A549 (cell line): ENCODE data around the gene PNPLA2. TPM values are rescaled to one million over a fixed set of nuclear protein-coding genes. Genes with fewer than 3 reads are reported as not detected.

Experiments used
- ATAC-seq, 2 experiments: fragments of 200-7000 bp in 1 of 2; fragments of >200 bp in 1 of 2; cut with Nextera tagmentation in 1 of 2; cut with Tn5 transposase in 1 of 2; 3 replicates each; pipeline versions ENCODE4 v1.8.0 to v1.9.1; 2018 to 2020; ENCODE audit warnings: mild to moderate bottlenecking in 1 of 2, moderate library complexity in 1 of 2
- CTCF ChIA-PET: fragments of 300-600 bp; sonication (Branson Sonifier 250); formaldehyde crosslinking; extraction: SDS; loops from one replicate; lab custom pipeline; 2021; ENCODE audit warnings: antibody characterized with exemption, inconsistent platforms; lab: Yijun Ruan, JAX
- POLR2A ChIA-PET: fragments of 350-600 bp; formaldehyde crosslinking; extraction: SDS; loops from one replicate; lab custom pipeline; 2021; ENCODE audit warnings: antibody characterized with exemption, inconsistent platforms; lab: Yijun Ruan, JAX
- DNase-seq, 2 experiments: peaks; one replicate each; pipeline versions ENCODE4 v3.0.0 to v3.0.0-alpha.2; 2011 to 2016; ENCODE audit warnings: low read depth in 1 of 2, low spot score in 1 of 2
- FAIRE-seq: peaks from 2 replicates; lab custom pipeline; 2011; peaks lifted over from hg19 to GRCh38; lab: Jason Lieb, UNC
- H3K27ac ChIP-seq, 2 experiments: fragments of >200 bp; sonication (Bioruptor Twin); formaldehyde crosslinking; 3 replicates each; pipeline ENCODE4 v1.5.1; 2016 to 2017
- H3K4me1 ChIP-seq: fragments of >200 bp; sonication (Bioruptor Twin); formaldehyde crosslinking; 3 replicates; pipeline ENCODE4 v1.6.1; 2016
- H3K4me2 ChIP-seq: fragments of >200 bp; sonication (Bioruptor Twin); formaldehyde crosslinking; 3 replicates; pipeline ENCODE4 v1.6.1; 2016
- H3K4me3 ChIP-seq: fragments of >200 bp; sonication (Bioruptor Twin); formaldehyde crosslinking; 3 replicates; pipeline ENCODE4 v1.5.1; 2016
- H3K9me3 ChIP-seq: fragments of >200 bp; sonication (Bioruptor Twin); formaldehyde crosslinking; 3 replicates; pipeline ENCODE4 v1.6.1; 2016
- BHLHE40 ChIP-seq: IDR thresholded peaks from 2 replicates; pipeline ENCODE4 v1.6.1; 2012; ENCODE audit warnings: low read depth, low read length, inconsistent platforms
- CBX2 ChIP-seq: fragments of 200-600 bp; sonication (generic); IDR thresholded peaks from 2 replicates; pipeline ENCODE4 v1.6.1; 2016; ENCODE audit warnings: low read depth, mild to moderate bottlenecking, borderline replicate concordance
- CHD2 ChIP-seq: fragments of 150-350 bp; IDR thresholded peaks from 2 replicates; pipeline ENCODE4 v1.6.1; 2014; ENCODE audit warnings: low read length; ENCODE audit not compliant: partially characterized antibody
- ESRRA ChIP-seq: fragments of 150-350 bp; IDR thresholded peaks from 2 replicates; pipeline ENCODE4 v1.6.1; 2014; ENCODE audit warnings: mild to moderate bottlenecking, low read length, borderline replicate concordance
- GATA3 ChIP-seq: IDR thresholded peaks from 2 replicates; pipeline ENCODE4 v1.6.1; 2012; ENCODE audit warnings: borderline replicate concordance
- HES2 ChIP-seq: fragments of >200 bp; sonication (Bioruptor Twin); formaldehyde crosslinking; IDR thresholded peaks from 2 replicates; pipeline ENCODE4 v1.6.1; 2016
- JUN ChIP-seq, 2 experiments: fragments of >200 bp; sonication (Bioruptor Twin); formaldehyde crosslinking; IDR thresholded peaks; 2 replicates in 1 of 2; 3 replicates in 1 of 2; pipeline ENCODE4 v1.6.1; 2016 to 2017
- MAFK ChIP-seq: fragments of 450-650 bp; IDR thresholded peaks from 2 replicates; pipeline ENCODE4 v1.6.1; 2014; ENCODE audit not compliant: partially characterized antibody
- MAX ChIP-seq: IDR thresholded peaks from 2 replicates; pipeline ENCODE4 v1.6.1; 2012
- NPAS2 ChIP-seq: fragments of 250-450 bp; sonication (Bioruptor Pico); IDR thresholded peaks from 2 replicates; pipeline ENCODE4 v1.8.0; 2022; ENCODE audit warnings: mild to moderate bottlenecking, moderate library complexity, borderline replicate concordance
- PBX3 ChIP-seq: IDR thresholded peaks from 2 replicates; pipeline ENCODE4 v1.6.1; 2012
- PHF8 ChIP-seq: fragments of 200-600 bp; sonication (generic); IDR thresholded peaks from 2 replicates; pipeline ENCODE4 v1.6.1; 2016; ENCODE audit warnings: low read depth, mild to moderate bottlenecking, antibody characterized with exemption, moderate library complexity, borderline replicate concordance
- POLR2AphosphoS2 ChIP-seq: conservative IDR thresholded peaks from 2 replicates; pipeline ENCODE4 v1.6.1; 2012; ENCODE audit warnings: low read length, improper control_type of control experiment, inconsistent platforms
- RCOR1 ChIP-seq: fragments of 150-350 bp; IDR thresholded peaks from 2 replicates; pipeline ENCODE4 v1.6.1; 2014; ENCODE audit warnings: antibody characterized with exemption, low read length, low read depth
- WGBS: methylation state at CpG from one replicate; pipeline ENCODE4 v1.1.6; 2017; ENCODE audit errors: missing lambda C conversion rate; 5-methylcytosine and 5-hydroxymethylcytosine counted together
- polyA plus RNA-seq, 4 experiments: library from polyadenylated mRNA; depleted of rRNA in 3 of 4; stranded (reverse); fragments of >200 nt; fragmentation: RNase III in 1 of 4; extraction: RNeasy Plus Mini Kit Qiagen cat#74134 plus additional on column Dnase treatment in 1 of 4; gene quantifications; 2 replicates in 3 of 4; 3 replicates in 1 of 4; pipeline ENCODE4 v1.2.3, GENCODE V29; 2011 to 2017

PNPLA2 gene
- polyA plus RNA-seq, 2 of the 4 experiments (the other 2 are of a cell fraction): 13.2 to 25.4 TPM

- TF ChIP-seq PHF8 (no peak), NPAS2 (CRISPR knock-in tag) (no peak)
- no peak for ATAC-seq
- POLR2A ChIA-PET: interaction anchor here (0.6 to 2.0 kb wide), 2 partner anchors 9 to 10 kb away, joined by 3 to 5 read pairs; no protein-coding TSS in a partner anchor
- Histone ChIP-seq H3K27ac (no peak overlapping the region), H3K4me3 (no peak overlapping the region), H3K4me2 (no peak overlapping the region), H3K4me1 (peaks cover 23% of the 10 kb centered on the region), H3K9me3 (no peaks in the 10 kb centered on the region)
- WGBS: 86% methylated on average over 17 of the region's 24 CpGs
- DNase-seq: no peak
- CTCF ChIA-PET: interaction anchor here (1.2 kb wide), 1 partner anchor 10 kb away, joined by 3 read pairs; no protein-coding TSS in a partner anchor
- no peak for FAIRE-seq
These were observed 31.5 kb upstream of the PNPLA2 start for GRCh38 chr11:787084-787675.

- WGBS: 88% methylated on average over 8 of the region's 28 CpGs
- FAIRE-seq: no peak
- ChIA-PET POLR2A (no interaction called here), CTCF (interaction anchor here (1.1 kb wide), 1 partner anchor 233 kb away, joined by 3 read pairs; no protein-coding TSS in a partner anchor)
- DNase-seq: no peak
- H3K4me1 ChIP-seq: peaks cover 23% of the 10 kb centered on the region
- H3K4me3 ChIP-seq: no peak overlapping the region
- TF ChIP-seq PHF8 (no peak), CHD2 (no peak), CBX2 (no peak), HES2 (no peak), RCOR1 (no peak), BHLHE40 (no peak), MAFK (no peak)
- no peak for ATAC-seq
- H3K27ac ChIP-seq: no peak overlapping the region
- H3K9me3 ChIP-seq: no peaks in the 10 kb centered on the region
- H3K4me2 ChIP-seq: no peak overlapping the region
These were observed 30.6 kb upstream of the PNPLA2 start for GRCh38 chr11:788009-788640.

DNA sequence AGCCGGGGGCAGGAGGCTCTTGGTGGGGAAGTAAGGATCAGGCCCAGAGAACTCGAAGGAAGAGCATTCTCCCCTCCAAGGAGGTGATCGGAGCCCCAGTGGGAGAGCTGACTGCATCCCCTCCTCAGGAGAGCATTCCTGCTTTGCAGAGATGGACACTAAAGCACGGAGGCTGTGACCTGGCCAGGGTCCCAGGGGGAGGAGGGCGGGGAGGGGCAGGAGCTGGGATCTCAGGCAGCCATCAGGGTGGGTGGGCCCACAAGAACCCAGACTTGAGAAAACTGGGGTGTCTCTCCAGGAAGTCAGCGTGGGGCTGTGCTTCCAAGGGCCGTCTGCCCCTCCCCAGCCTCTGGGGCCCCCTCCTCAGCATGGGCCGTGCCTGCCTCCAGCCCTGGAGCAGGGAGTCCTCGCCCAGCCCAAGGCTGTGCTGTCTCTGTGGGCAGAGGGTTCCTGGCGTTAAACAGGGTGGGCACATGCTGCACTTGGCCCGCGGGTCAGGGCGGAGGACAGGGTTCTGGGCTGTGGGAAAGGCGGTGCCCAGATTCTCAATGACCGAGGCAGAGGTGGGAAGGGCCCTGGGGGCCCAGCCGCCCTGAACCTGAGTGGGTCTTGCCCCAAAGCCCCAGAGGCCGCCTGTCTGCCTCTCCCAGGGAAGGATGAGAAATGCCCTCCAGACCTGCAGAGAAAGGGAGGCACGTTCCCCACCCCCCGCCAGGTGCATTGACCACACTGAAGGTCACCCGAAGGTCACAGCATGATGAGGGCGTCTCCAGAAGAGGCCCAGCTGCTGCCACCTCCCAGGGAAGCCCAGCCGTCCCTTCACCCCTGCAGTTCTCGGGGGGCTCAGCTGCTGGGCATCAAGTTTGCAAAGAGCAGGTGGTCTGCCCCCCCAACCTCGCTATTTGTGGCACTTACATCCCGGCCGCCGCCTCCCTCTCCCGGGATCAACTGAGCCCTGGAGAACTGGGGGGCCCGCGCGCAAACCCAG, 29.5 kb upstream of the PNPLA2 start:
- Histone ChIP-seq H3K4me1 (peaks cover 23% of the 10 kb centered on the region), H3K9me3 (no peaks in the 10 kb centered on the region), H3K27ac (peak overlapping the region in 1 of 2 experiments; percentile 72; a peak in 3 of 6 replicates), H3K4me2 (peak overlapping the region; percentile 77), H3K4me3 (peak overlapping the region; percentile 37)
- ChIA-PET CTCF (interaction anchor here (0.7 to 1.6 kb wide), 4 partner anchors 10 to 19 kb away, joined by 3 to 4 read pairs (median 3); no protein-coding TSS in a partner anchor), POLR2A (interaction anchor here (1.1 to 2.1 kb wide), 4 partner anchors 10 to 30 kb away, joined by 3 to 9 read pairs (median 4); partner anchors contain the start of gene RPLP2)
- DNase-seq (no peak), ATAC-seq (no peak), FAIRE-seq (no peak)
- 60% methylated on average over 22 of the region's 31 CpGs for WGBS
- TF ChIP-seq PBX3: peak; percentile 44; the same call in 1 of the 2 replicates
- 0 out of 2 replicates have a peak, but pooled peaks have one; percentile 20 for TF ChIP-seq MAX
- no peak for TF ChIP-seq JUN (IDR thresholded peaks at IDR 0.05)
- no peak for TF ChIP-seq POLR2AphosphoS2
- TF ChIP-seq GATA3: no peak
- peak; percentile 85 for TF ChIP-seq ESRRA
